Measurements from ENCODE around the gene HEXIM2. TPM values are rescaled to one million over a fixed set of nuclear protein-coding genes. Genes with fewer than 3 reads are reported as not detected.
A peak's percentile ranks its signal among the peaks of the same experiment; 100 is the strongest.

The HEXIM2 gene
- total RNA-seq, 1 experiment from 2014 or later: 4.5 TPM

DNA sequence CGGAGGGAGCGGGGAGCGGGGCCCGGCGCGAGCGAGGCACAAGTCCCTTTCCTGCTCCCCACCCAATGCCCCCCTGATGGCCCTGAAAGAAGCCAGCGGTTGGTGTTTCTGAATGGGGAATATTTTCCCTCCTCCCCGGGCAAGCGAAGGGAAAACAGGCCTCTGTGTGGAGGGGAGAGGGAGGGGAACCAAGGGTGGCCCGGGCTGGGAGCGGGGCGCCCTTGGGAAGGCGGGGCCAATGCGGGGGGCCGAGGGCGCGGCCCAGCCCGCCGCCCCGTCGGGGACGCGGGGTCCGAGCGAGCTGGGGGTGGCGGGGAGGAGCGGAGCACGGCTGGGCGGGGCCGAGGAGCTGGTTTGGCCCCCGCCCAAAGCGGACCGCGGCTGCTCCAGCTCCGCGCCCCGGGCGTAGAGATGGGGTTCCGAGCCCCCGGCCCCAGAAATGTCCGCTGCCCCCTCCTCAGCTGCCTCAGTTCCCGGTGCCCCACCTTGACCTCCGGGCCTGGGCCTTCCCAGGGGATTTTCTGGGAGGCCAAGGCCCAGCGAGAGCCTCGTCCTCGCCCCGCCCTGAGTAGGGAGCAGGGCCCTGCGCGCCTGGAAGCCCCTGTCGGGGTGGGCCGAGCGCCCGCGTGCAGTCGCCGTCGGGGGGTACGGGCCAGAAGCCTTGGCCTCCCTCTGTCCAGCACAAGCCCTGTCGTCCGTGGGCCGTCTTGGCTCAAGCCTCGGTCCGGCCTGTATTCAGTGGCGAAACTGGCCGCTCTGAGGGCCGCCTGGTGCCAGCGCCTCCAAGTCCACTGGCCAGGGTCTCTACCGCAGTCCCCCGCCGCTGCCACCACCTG lies 17.3 kb upstream of the HEXIM2 start (continued):
- no peak for TF ChIP-seq SIN3A (IDR thresholded peaks at IDR 0.05; ENCODE audit: borderline replicate concordance, insufficient read depth, low read depth, low read length)

DNA sequence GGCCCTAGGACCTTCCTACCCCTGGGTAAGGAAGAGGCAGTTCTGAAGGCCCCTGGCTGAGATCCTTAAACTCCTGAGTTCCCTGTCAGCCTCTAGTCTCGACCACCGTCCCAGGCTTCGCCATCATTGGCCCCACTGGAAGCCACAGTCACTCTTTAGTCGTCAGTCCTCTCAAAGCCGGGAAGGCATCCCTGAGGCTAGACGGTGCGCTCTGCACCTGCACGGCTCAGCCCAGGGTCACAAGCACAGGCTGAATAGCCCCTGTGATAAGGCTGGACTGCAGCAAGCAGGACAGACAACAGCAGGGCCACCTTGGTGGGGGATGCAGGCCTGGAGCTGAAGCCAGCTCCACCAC lies 16.7 kb upstream of the HEXIM2 start:
- no peak for DNase-seq (ENCODE audit: low read depth, low spot score)
- no TSS peak for BruUV-seq (replicated peaks)
- no peak for ATAC-seq
- no peaks in the 10 kb centered on the region for H3K9me3 ChIP-seq (ENCODE audit: control insufficient read depth, insufficient read depth, low read depth, low read length)
- H3K27me3 ChIP-seq (ENCODE audit: control insufficient read depth, insufficient read depth, low read length): no peaks in the 10 kb centered on the region
- no peak overlapping the region for H3K27ac ChIP-seq (ENCODE audit: low read length)
- ChIA-PET POLR2A (interaction anchor here (0.5 kb wide), 1 partner anchor 82 kb away, joined by 10 read pairs; no protein-coding TSS in a partner anchor), CTCF (interaction anchor here (1.9 kb wide), 1 partner anchor 10 kb away, joined by 8 read pairs; the partner anchor contains the start of gene ACBD4)
- peaks cover 10% of the 10 kb centered on the region for H3K4me1 ChIP-seq (ENCODE audit: control insufficient read depth, insufficient read depth, low read length)
- TF ChIP-seq POLR2AphosphoS5 (IDR thresholded peaks at IDR 0.05; ENCODE audit: low read depth, low read length) (no peak), SIN3A (IDR thresholded peaks at IDR 0.05; ENCODE audit: borderline replicate concordance, insufficient read depth, low read depth, low read length) (no peak), CTCF (IDR thresholded peaks at IDR 0.05) (no peak), TCF7L2 (IDR thresholded peaks at IDR 0.05; ENCODE audit: low read depth, low read length) (no peak), REST (IDR thresholded peaks at IDR 0.05; ENCODE audit: insufficient read depth in 1 of 2, low read depth in 2 of 2, low read length in 1 of 2) (no peak)
- no peak overlapping the region for H3K4me3 ChIP-seq (ENCODE audit: low read depth in 2 of 2, low read length in 2 of 2)
- intact Hi-C loops (cut with micrococcal nuclease; ENCODE audit: unreplicated experiment) (no loop called here), in situ Hi-C loops (cut with HindIII; ENCODE audit: low pct_unique_long_range_greater_than_20kb, low sequenced_read_pairs) (no loop called here)
- H3K36me3 ChIP-seq (ENCODE audit: control insufficient read depth, insufficient read depth, low read length): peaks cover 3% of the 10 kb centered on the region; the same call in 1 of the 2 replicates

DNA sequence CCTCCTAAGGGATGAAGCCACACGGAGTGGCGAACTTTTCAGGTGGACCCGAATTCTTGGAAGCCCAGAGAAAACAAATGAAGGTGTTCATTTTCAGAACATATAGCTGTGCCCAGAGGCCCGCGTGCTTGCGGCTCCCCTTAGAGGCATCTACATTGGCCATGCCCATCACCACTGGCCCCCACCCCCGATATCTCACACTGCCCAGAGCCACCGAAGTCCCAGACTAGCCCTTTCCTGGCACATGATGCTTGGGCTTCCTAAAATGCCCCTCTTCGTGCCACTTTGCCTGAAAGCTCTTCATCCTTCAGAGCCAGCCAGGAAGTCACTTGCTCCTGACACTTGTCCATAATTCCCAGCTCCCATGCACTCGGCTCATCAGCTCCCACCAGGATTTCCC lies 15.5 kb upstream of the HEXIM2 start:
- peaks cover 10% of the 10 kb centered on the region for H3K4me1 ChIP-seq (ENCODE audit: control insufficient read depth, insufficient read depth, low read length)
- DNase-seq (ENCODE audit: low read depth, low spot score) (no peak), ATAC-seq (no peak)
- peaks cover 4% of the 10 kb centered on the region for H3K36me3 ChIP-seq (ENCODE audit: control insufficient read depth, insufficient read depth, low read length)
- in situ Hi-C loops (cut with HindIII; ENCODE audit: low pct_unique_long_range_greater_than_20kb, low sequenced_read_pairs): no loop called here
- no peaks in the 10 kb centered on the region for H3K9me3 ChIP-seq (ENCODE audit: control insufficient read depth, insufficient read depth, low read depth, low read length)
- no TSS peak for BruUV-seq (replicated peaks)
- ChIA-PET CTCF (interaction anchor here (0.6 to 1.9 kb wide), 2 partner anchors 11 to 227 kb away, joined by 3 to 8 read pairs; partner anchors contain the start of gene ACBD4), POLR2A (no interaction called here)
- H3K27me3 ChIP-seq (ENCODE audit: control insufficient read depth, insufficient read depth, low read length): no peaks in the 10 kb centered on the region
- intact Hi-C loops (cut with micrococcal nuclease; ENCODE audit: unreplicated experiment): no loop called here
- H3K27ac ChIP-seq (ENCODE audit: low read length): peak overlapping the region; percentile 90; the same call in 1 of the 2 replicates
- TF ChIP-seq SIN3A (IDR thresholded peaks at IDR 0.05; ENCODE audit: borderline replicate concordance, insufficient read depth, low read depth, low read length) (no peak), REST (IDR thresholded peaks at IDR 0.05; ENCODE audit: insufficient read depth in 1 of 2, low read depth in 2 of 2, low read length in 1 of 2) (no peak), POLR2AphosphoS5 (IDR thresholded peaks at IDR 0.05; ENCODE audit: low read depth, low read length) (no peak), CTCF (IDR thresholded peaks at IDR 0.05) (no peak), TCF7L2 (IDR thresholded peaks at IDR 0.05; ENCODE audit: low read depth, low read length) (no peak)
- H3K4me3 ChIP-seq (ENCODE audit: low read depth in 2 of 2, low read length in 2 of 2): no peak overlapping the region
